Endothelial cell of umbilical vein (primary cell): Measurements from ENCODE around the gene PSME3. TPM values are rescaled to one million over a fixed set of nuclear protein-coding genes. Genes with fewer than 3 reads are reported as not detected.

Source experiments
- BruUV-seq: library from RNA; stranded (reverse); fragments of 400-500 nt; replicated peaks from 2 replicates; lab custom pipeline; 2021; lab: Mats Ljungman, UMichigan
- CTCF ChIA-PET: fragments of 300-600, 350-600 bp; sonication (Branson Sonifier 250); formaldehyde crosslinking; loops from one replicate; lab custom pipeline; 2021; ENCODE audit warnings: antibody characterized with exemption, inconsistent platforms; lab: Charles Lee
- POLR2A ChIA-PET: fragments of 300-600, 350-600 bp; sonication (Branson Sonifier 250); formaldehyde crosslinking; loops from one replicate; lab custom pipeline; 2021; ENCODE audit warnings: antibody characterized with exemption, inconsistent platforms; lab: Charles Lee
- DNase-seq: peaks from one replicate; pipeline ENCODE4 v3.0.0-alpha.2; 2011; ENCODE audit warnings: low read depth, low spot score
- FAIRE-seq: peaks from 2 replicates; lab custom pipeline; 2011; peaks lifted over from hg19 to GRCh38; lab: Jason Lieb, UNC
- H2AFZ ChIP-seq: 2 replicates; pipeline ENCODE4 v1.6.0; 2012; ENCODE audit warnings: low read depth, low read length, control low read depth, inconsistent platforms
- H3K27ac ChIP-seq: 2 replicates; pipeline ENCODE4 v1.5.1; 2011; ENCODE audit warnings: low read depth, mild to moderate bottlenecking, control low read depth, low read length, moderate library complexity; ENCODE audit not compliant: insufficient read depth
- H3K27me3 ChIP-seq, 2 experiments: 2 replicates each; pipeline versions ENCODE4 v1.6.0 to v1.6.1; 2011; ENCODE audit warnings: low read length in 2 of 2, mixed read lengths in 1 of 2; ENCODE audit not compliant: control insufficient read depth in 2 of 2, insufficient read depth in 2 of 2
- H3K36me3 ChIP-seq, 2 experiments: 2 replicates in 1 of 2; 3 replicates in 1 of 2; pipeline ENCODE4 v1.5.1; 2011; ENCODE audit warnings: low read length in 2 of 2, mild to moderate bottlenecking in 1 of 2, moderate library complexity in 1 of 2; ENCODE audit not compliant: control insufficient read depth in 2 of 2, insufficient read depth in 2 of 2; ENCODE audit errors: extremely low read depth in 1 of 2
- H3K4me1 ChIP-seq: 3 replicates; pipeline ENCODE4 v1.5.1; 2011; ENCODE audit warnings: mild to moderate bottlenecking, low read length; ENCODE audit not compliant: control insufficient read depth, insufficient read depth; ENCODE audit errors: extremely low read depth
- H3K4me2 ChIP-seq: 2 replicates; pipeline ENCODE4 v1.6.1; 2011; ENCODE audit warnings: low read length, control low read depth, mixed read lengths; ENCODE audit not compliant: insufficient read depth
- H3K4me3 ChIP-seq, 3 experiments: fragments of 200-600 bp in 1 of 3; sonication (generic), shearing (Covaris generic) in 1 of 3; replicated peaks in 1 of 3; 2 replicates each; pipeline ENCODE4 v1.5.1; 2011 to 2016; ENCODE audit warnings: control low read depth in 3 of 3, low read length in 3 of 3, mild to moderate bottlenecking in 2 of 3, inconsistent platforms in 1 of 3, low read depth in 1 of 3, moderate library complexity in 1 of 3; ENCODE audit not compliant: insufficient read depth in 1 of 3
- H3K79me2 ChIP-seq: 2 replicates; pipeline ENCODE4 v1.6.0; 2012; ENCODE audit warnings: low read length, inconsistent platforms; ENCODE audit not compliant: control insufficient read depth, insufficient read depth
- H3K9ac ChIP-seq: replicated peaks from 2 replicates; pipeline ENCODE3; 2011; ENCODE audit warnings: low read length, control low read depth; ENCODE audit not compliant: insufficient read depth; ENCODE audit errors: extremely low read depth
- H3K9me1 ChIP-seq: replicated peaks from 3 replicates; pipeline ENCODE4 v1.6.0; 2011; ENCODE audit warnings: mild to moderate bottlenecking, low read length; ENCODE audit not compliant: control insufficient read depth, insufficient read depth; ENCODE audit errors: extremely low read depth
- H3K9me3 ChIP-seq: replicated peaks from 2 replicates; pipeline ENCODE4 v1.5.1; 2012; ENCODE audit warnings: low read length, inconsistent platforms; ENCODE audit not compliant: control insufficient read depth, insufficient read depth
- H4K20me1 ChIP-seq: replicated peaks from 2 replicates; pipeline ENCODE3; 2011; ENCODE audit warnings: mild to moderate bottlenecking, low read length; ENCODE audit not compliant: control insufficient read depth, insufficient read depth; ENCODE audit errors: extremely low read depth
- FOS ChIP-seq: IDR thresholded peaks from 2 replicates; pipeline ENCODE4 v1.6.1; 2011; ENCODE audit warnings: mild to moderate bottlenecking, low read length, moderate library complexity, borderline replicate concordance; ENCODE audit not compliant: insufficient read depth
- GATA2 ChIP-seq: IDR thresholded peaks from 2 replicates; pipeline ENCODE4 v1.7.0; 2011; ENCODE audit warnings: low read depth, mild to moderate bottlenecking, moderate library complexity, mixed read lengths, low read length; ENCODE audit not compliant: insufficient read length, insufficient read depth
- JUN ChIP-seq: IDR thresholded peaks from 2 replicates; pipeline ENCODE4 v1.6.1; 2011; ENCODE audit warnings: borderline replicate concordance, low read depth; ENCODE audit not compliant: insufficient read length, insufficient read depth
- MYC ChIP-seq: IDR thresholded peaks from one replicate; pipeline ENCODE4 v1.6.1; 2011; ENCODE audit warnings: mild to moderate bottlenecking, low read depth, low read length
- POLR2A ChIP-seq: IDR thresholded peaks from 2 replicates; pipeline ENCODE4 v1.6.1; 2012; ENCODE audit warnings: low read depth, mild to moderate bottlenecking, control low read depth, low read length
- POLR2AphosphoS5 ChIP-seq: IDR thresholded peaks from 2 replicates; pipeline ENCODE4 v1.6.1; 2012; ENCODE audit warnings: low read depth, mild to moderate bottlenecking, control low read depth, low read length, moderate library complexity; ENCODE audit not compliant: insufficient read depth
- dilution Hi-C: fragments of 300-500 bp; cut with MboI; formaldehyde crosslinking; loops from one replicate; pipeline ENCODE4 v1.15.0; 2019; ENCODE audit warnings: low sequenced_read_pairs; ENCODE audit not compliant: extremely low pct_ligation_motif_present
- intact Hi-C: fragments of 100-400 bp; cut with micrococcal nuclease; formaldehyde crosslinking; loops from one replicate; pipeline ENCODE4 v1.10.0; 2022
- polyA plus RNA-seq, 4 experiments: library from polyadenylated mRNA; depleted of rRNA in 3 of 4; stranded (reverse) in 3 of 4; unstranded in 1 of 4; fragments of >200 nt; gene quantifications; 2 replicates each; pipeline versions ENCODE4 v1.2.1 to v1.2.3, GENCODE V29; 2011 to 2012; ENCODE audit warnings: missing spikeins in 1 of 4
- total RNA-seq: library from RNA; stranded (reverse); gene quantifications from 2 replicates; pipeline ENCODE4 v1.2.3, GENCODE V29; 2021
- TF ChIP-seq, protein P1 (sequence below): IDR thresholded peaks from 2 replicates; pipeline ENCODE4 v1.6.1; 2011; ENCODE audit not compliant: insufficient read depth, insufficient read length
- TF ChIP-seq, protein P2 (sequence below), 2 donors: IDR thresholded peaks; 1 replicate in 1 of 2; 2 replicates in 1 of 2; pipeline ENCODE4 v1.5.1; 2011; ENCODE audit warnings: low read length in 2 of 2, mild to moderate bottlenecking in 2 of 2, moderate library complexity in 2 of 2, control low read depth in 1 of 2, inconsistent platforms in 1 of 2, low read depth in 1 of 2; ENCODE audit not compliant: insufficient read depth in 1 of 2; ENCODE audit errors: extremely low read depth in 1 of 2

PSME3 gene
- total and polyA plus RNA-seq, 2 donors (not counting 3 experiments of a cell fraction or from before 2014, with no cell fraction given): 98.4 to 126 TPM

GRCh38 chr17:42849031-42849430, 15.8 kb downstream of the PSME3 start:
- Histone ChIP-seq H2AFZ (no peak overlapping the region), H3K4me3 (no peak overlapping the region), H3K9me1 (no peaks in the 10 kb centered on the region), H3K79me2 (no peaks in the 10 kb centered on the region), H3K9me3 (no peaks in the 10 kb centered on the region), H3K4me1 (no peaks in the 10 kb centered on the region), H3K9ac (no peak overlapping the region), H3K27ac (no peak overlapping the region), H3K27me3 (peaks cover 0 to 3% of the 10 kb centered on the region in 2 experiments), H3K36me3 (peaks cover 6 to 19% of the 10 kb centered on the region in 2 experiments), H4K20me1 (no peaks in the 10 kb centered on the region), H3K4me2 (no peak overlapping the region)
- no peak for FAIRE-seq
- intact Hi-C loops (no loop called here), dilution Hi-C loops (no loop called here)
- no peak for DNase-seq
- no peak for TF ChIP-seq FOS
- no peak for TF ChIP-seq POLR2A
- TF ChIP-seq MYC: no peak
- TF ChIP-seq, protein P1, sequence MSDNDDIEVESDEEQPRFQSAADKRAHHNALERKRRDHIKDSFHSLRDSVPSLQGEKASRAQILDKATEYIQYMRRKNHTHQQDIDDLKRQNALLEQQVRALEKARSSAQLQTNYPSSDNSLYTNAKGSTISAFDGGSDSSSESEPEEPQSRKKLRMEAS: no peak
- no peak for TF ChIP-seq JUN
- TF ChIP-seq GATA2: no peak
- TF ChIP-seq POLR2AphosphoS5: no peak
- TF ChIP-seq, protein P2, sequence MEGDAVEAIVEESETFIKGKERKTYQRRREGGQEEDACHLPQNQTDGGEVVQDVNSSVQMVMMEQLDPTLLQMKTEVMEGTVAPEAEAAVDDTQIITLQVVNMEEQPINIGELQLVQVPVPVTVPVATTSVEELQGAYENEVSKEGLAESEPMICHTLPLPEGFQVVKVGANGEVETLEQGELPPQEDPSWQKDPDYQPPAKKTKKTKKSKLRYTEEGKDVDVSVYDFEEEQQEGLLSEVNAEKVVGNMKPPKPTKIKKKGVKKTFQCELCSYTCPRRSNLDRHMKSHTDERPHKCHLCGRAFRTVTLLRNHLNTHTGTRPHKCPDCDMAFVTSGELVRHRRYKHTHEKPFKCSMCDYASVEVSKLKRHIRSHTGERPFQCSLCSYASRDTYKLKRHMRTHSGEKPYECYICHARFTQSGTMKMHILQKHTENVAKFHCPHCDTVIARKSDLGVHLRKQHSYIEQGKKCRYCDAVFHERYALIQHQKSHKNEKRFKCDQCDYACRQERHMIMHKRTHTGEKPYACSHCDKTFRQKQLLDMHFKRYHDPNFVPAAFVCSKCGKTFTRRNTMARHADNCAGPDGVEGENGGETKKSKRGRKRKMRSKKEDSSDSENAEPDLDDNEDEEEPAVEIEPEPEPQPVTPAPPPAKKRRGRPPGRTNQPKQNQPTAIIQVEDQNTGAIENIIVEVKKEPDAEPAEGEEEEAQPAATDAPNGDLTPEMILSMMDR (IDR thresholded peaks at IDR 0.05; ENCODE audit: extremely low read depth in 1 of 2, insufficient read depth in 1 of 2, low read depth in 1 of 2, low read length in 2 of 2): no peak
- ChIA-PET CTCF (interaction anchor here (1.0 to 8.9 kb wide), 3 partner anchors 18 to 87 kb away, joined by 3 to 132 read pairs (median 122); no protein-coding TSS in a partner anchor), POLR2A (no interaction called here)
- no TSS peak for BruUV-seq
